Measurements from ENCODE around the gene CHRNE.
"Not testable (repeated sequence)": the region's sequence is repeated elsewhere in the genome, so short reads cannot be mapped to it uniquely, and the experiment has no call there.

CHRNE gene

GRCh38 chr17:4880857-4881256, 22.0 kb downstream of the CHRNE start:
- H3K27ac ChIP-seq (ENCODE audit: low read depth, low read length) = no peak overlapping the region
- no peaks in the 10 kb centered on the region for H3K27me3 ChIP-seq (ENCODE audit: control insufficient read depth, insufficient read depth, low read length)
- H3K9me3 ChIP-seq (ENCODE audit: control insufficient read depth, insufficient read depth, low read length) = no peaks in the 10 kb centered on the region
- peaks cover 6% of the 10 kb centered on the region for H3K4me1 ChIP-seq (ENCODE audit: control insufficient read depth, insufficient read depth, low read length)
- no peak overlapping the region for H3K4me3 ChIP-seq (ENCODE audit: low read depth, low read length)
- H3K9ac ChIP-seq (ENCODE audit: low read depth, low read length) = no peak overlapping the region
- H3K36me3 ChIP-seq (ENCODE audit: control insufficient read depth, insufficient read depth, low read length) = peaks cover 32% of the 10 kb centered on the region

GRCh38 chr17:4879601-4880000, 23.3 kb downstream of the CHRNE start:
- H3K4me3 ChIP-seq (ENCODE audit: low read depth, low read length) = no peak overlapping the region
- H3K9me3 ChIP-seq (ENCODE audit: control insufficient read depth, insufficient read depth, low read length) = no peaks in the 10 kb centered on the region
- H3K27ac ChIP-seq (ENCODE audit: low read depth, low read length) = no peak overlapping the region
- no peaks in the 10 kb centered on the region for H3K27me3 ChIP-seq (ENCODE audit: control insufficient read depth, insufficient read depth, low read length)
- H3K4me1 ChIP-seq (ENCODE audit: control insufficient read depth, insufficient read depth, low read length) = peaks cover 6% of the 10 kb centered on the region
- peaks cover 20% of the 10 kb centered on the region for H3K36me3 ChIP-seq (ENCODE audit: control insufficient read depth, insufficient read depth, low read length)
- no peak overlapping the region for H3K9ac ChIP-seq (ENCODE audit: low read depth, low read length)

GRCh38 chr17:4877089-4877488, 25.8 kb downstream of the CHRNE start:
- Histone ChIP-seq H3K4me3 (ENCODE audit: low read depth, low read length) (no peak overlapping the region), H3K36me3 (ENCODE audit: control insufficient read depth, insufficient read depth, low read length) (peaks cover 15% of the 10 kb centered on the region), H3K9me3 (ENCODE audit: control insufficient read depth, insufficient read depth, low read length) (no peaks in the 10 kb centered on the region), H3K9ac (ENCODE audit: low read depth, low read length) (no peak overlapping the region), H3K27me3 (ENCODE audit: control insufficient read depth, insufficient read depth, low read length) (no peaks in the 10 kb centered on the region), H3K4me1 (ENCODE audit: control insufficient read depth, insufficient read depth, low read length) (peaks cover 12% of the 10 kb centered on the region), H3K27ac (ENCODE audit: low read depth, low read length) (no peak overlapping the region)

- Histone ChIP-seq H3K27me3 (ENCODE audit: control insufficient read depth, insufficient read depth, low read length) (no peaks in the 10 kb centered on the region), H3K27ac (ENCODE audit: low read depth, low read length) (peak overlapping the region; percentile 29), H3K36me3 (ENCODE audit: control insufficient read depth, insufficient read depth, low read length) (no peaks in the 10 kb centered on the region), H3K4me3 (ENCODE audit: low read depth, low read length) (no peak overlapping the region), H3K4me1 (ENCODE audit: control insufficient read depth, insufficient read depth, low read length) (peaks cover 6% of the 10 kb centered on the region), H3K9me3 (ENCODE audit: control insufficient read depth, insufficient read depth, low read length) (no peaks in the 10 kb centered on the region), H3K9ac (ENCODE audit: low read depth, low read length) (no peak overlapping the region)
These were observed 30.1 kb downstream of the CHRNE start for GRCh38 chr17:4872786-4873185.

- Histone ChIP-seq H3K27me3 (ENCODE audit: control insufficient read depth, insufficient read depth, low read length) (no peaks in the 10 kb centered on the region), H3K9me3 (ENCODE audit: control insufficient read depth, insufficient read depth, low read length) (no peaks in the 10 kb centered on the region), H3K27ac (ENCODE audit: low read depth, low read length) (no peak overlapping the region), H3K9ac (ENCODE audit: low read depth, low read length) (no peak overlapping the region), H3K36me3 (ENCODE audit: control insufficient read depth, insufficient read depth, low read length) (no peaks in the 10 kb centered on the region), H3K4me1 (ENCODE audit: control insufficient read depth, insufficient read depth, low read length) (peaks cover 6% of the 10 kb centered on the region), H3K4me3 (ENCODE audit: low read depth, low read length) (no peak overlapping the region)
These were observed 32.0 kb downstream of the CHRNE start for GRCh38 chr17:4870855-4871254.

- not testable (repeated sequence) for H3K36me3 ChIP-seq (ENCODE audit: control insufficient read depth, insufficient read depth, low read length); H3K4me1 ChIP-seq (ENCODE audit: control insufficient read depth, insufficient read depth, low read length); H3K9me3 ChIP-seq (ENCODE audit: control insufficient read depth, insufficient read depth, low read length)
These were observed 33.6 kb downstream of the CHRNE start for GRCh38 chr17:4869058-4869998.

GRCh38 chr17:4867535-4867934, 35.4 kb downstream of the CHRNE start:
- not testable (repeated sequence) for H3K27ac ChIP-seq (ENCODE audit: low read depth, low read length); H3K27me3 ChIP-seq (ENCODE audit: control insufficient read depth, insufficient read depth, low read length); H3K9ac ChIP-seq (ENCODE audit: low read depth, low read length); H3K36me3 ChIP-seq (ENCODE audit: control insufficient read depth, insufficient read depth, low read length); H3K4me3 ChIP-seq (ENCODE audit: low read depth, low read length); H3K9me3 ChIP-seq (ENCODE audit: control insufficient read depth, insufficient read depth, low read length); H3K4me1 ChIP-seq (ENCODE audit: control insufficient read depth, insufficient read depth, low read length)

More at GRCh38 chr17:4869058-4869998, 33.6 kb downstream of the CHRNE start:
- H3K4me3 ChIP-seq (ENCODE audit: low read depth, low read length); H3K9ac ChIP-seq (ENCODE audit: low read depth, low read length); H3K27ac ChIP-seq (ENCODE audit: low read depth, low read length); H3K27me3 ChIP-seq (ENCODE audit: control insufficient read depth, insufficient read depth, low read length): not testable (repeated sequence)

GRCh38 chr17:4863321-4863720, 39.6 kb downstream of the CHRNE start:
- Histone ChIP-seq H3K9me3 (ENCODE audit: control insufficient read depth, insufficient read depth, low read length) (no peaks in the 10 kb centered on the region), H3K4me3 (ENCODE audit: low read depth, low read length) (no peak overlapping the region), H3K4me1 (ENCODE audit: control insufficient read depth, insufficient read depth, low read length) (peaks cover 22% of the 10 kb centered on the region), H3K36me3 (ENCODE audit: control insufficient read depth, insufficient read depth, low read length) (peaks cover 5% of the 10 kb centered on the region; the same call in 1 of the 2 replicates), H3K27ac (ENCODE audit: low read depth, low read length) (no peak overlapping the region), H3K9ac (ENCODE audit: low read depth, low read length) (no peak overlapping the region), H3K27me3 (ENCODE audit: control insufficient read depth, insufficient read depth, low read length) (no peaks in the 10 kb centered on the region)

- Histone ChIP-seq H3K4me3 (ENCODE audit: low read depth, low read length) (no peak overlapping the region), H3K27ac (ENCODE audit: low read depth, low read length) (no peak overlapping the region), H3K9me3 (ENCODE audit: control insufficient read depth, insufficient read depth, low read length) (no peaks in the 10 kb centered on the region), H3K4me1 (ENCODE audit: control insufficient read depth, insufficient read depth, low read length) (peaks cover 28% of the 10 kb centered on the region), H3K27me3 (ENCODE audit: control insufficient read depth, insufficient read depth, low read length) (no peaks in the 10 kb centered on the region), H3K36me3 (ENCODE audit: control insufficient read depth, insufficient read depth, low read length) (peaks cover 5% of the 10 kb centered on the region; the same call in 1 of the 2 replicates), H3K9ac (ENCODE audit: low read depth, low read length) (no peak overlapping the region)
These were observed 40.2 kb downstream of the CHRNE start for GRCh38 chr17:4862720-4863119.

GRCh38 chr17:4861052-4861451, 41.8 kb downstream of the CHRNE start:
- no peak overlapping the region for H3K9ac ChIP-seq (ENCODE audit: low read depth, low read length)

GRCh38 chr17:4860651-4861050, 42.2 kb downstream of the CHRNE start:
- Histone ChIP-seq H3K27me3 (ENCODE audit: control insufficient read depth, insufficient read depth, low read length) (no peaks in the 10 kb centered on the region), H3K4me3 (ENCODE audit: low read depth, low read length) (no peak overlapping the region)

More at GRCh38 chr17:4861052-4861451, 41.8 kb downstream of the CHRNE start:
- peaks cover 5% of the 10 kb centered on the region; the same call in 1 of the 2 replicates for H3K36me3 ChIP-seq (ENCODE audit: control insufficient read depth, insufficient read depth, low read length)
- no peak overlapping the region for H3K27ac ChIP-seq (ENCODE audit: low read depth, low read length)
- no peaks in the 10 kb centered on the region for H3K27me3 ChIP-seq (ENCODE audit: control insufficient read depth, insufficient read depth, low read length)
- H3K4me3 ChIP-seq (ENCODE audit: low read depth, low read length) = no peak overlapping the region
- H3K4me1 ChIP-seq (ENCODE audit: control insufficient read depth, insufficient read depth, low read length) = peaks cover 36% of the 10 kb centered on the region
- H3K9me3 ChIP-seq (ENCODE audit: control insufficient read depth, insufficient read depth, low read length) = no peaks in the 10 kb centered on the region

More at GRCh38 chr17:4860651-4861050, 42.2 kb downstream of the CHRNE start:
- H3K4me1 ChIP-seq (ENCODE audit: control insufficient read depth, insufficient read depth, low read length) = peaks cover 36% of the 10 kb centered on the region
- H3K9ac ChIP-seq (ENCODE audit: low read depth, low read length) = no peak overlapping the region
- no peaks in the 10 kb centered on the region for H3K9me3 ChIP-seq (ENCODE audit: control insufficient read depth, insufficient read depth, low read length)
- peak overlapping the region; percentile 19 for H3K27ac ChIP-seq (ENCODE audit: low read depth, low read length)
- peaks cover 5% of the 10 kb centered on the region; the same call in 1 of the 2 replicates for H3K36me3 ChIP-seq (ENCODE audit: control insufficient read depth, insufficient read depth, low read length)

Data from HUES48 (cell line).